Inferior parietal cortex (tissue), 1 donor: ENCODE data around the gene PKNOX1.
"Not testable (repeated sequence)": the region's sequence is repeated elsewhere in the genome, so short reads cannot be mapped to it uniquely, and the experiment has no call there.

Experiments used
- DNase-seq: peaks from one replicate; pipeline ENCODE4 v3.0.0-alpha.2; 2016; ENCODE audit errors: extremely low spot score

Gene PKNOX1, protein sequence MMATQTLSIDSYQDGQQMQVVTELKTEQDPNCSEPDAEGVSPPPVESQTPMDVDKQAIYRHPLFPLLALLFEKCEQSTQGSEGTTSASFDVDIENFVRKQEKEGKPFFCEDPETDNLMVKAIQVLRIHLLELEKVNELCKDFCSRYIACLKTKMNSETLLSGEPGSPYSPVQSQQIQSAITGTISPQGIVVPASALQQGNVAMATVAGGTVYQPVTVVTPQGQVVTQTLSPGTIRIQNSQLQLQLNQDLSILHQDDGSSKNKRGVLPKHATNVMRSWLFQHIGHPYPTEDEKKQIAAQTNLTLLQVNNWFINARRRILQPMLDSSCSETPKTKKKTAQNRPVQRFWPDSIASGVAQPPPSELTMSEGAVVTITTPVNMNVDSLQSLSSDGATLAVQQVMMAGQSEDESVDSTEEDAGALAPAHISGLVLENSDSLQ

DNA sequence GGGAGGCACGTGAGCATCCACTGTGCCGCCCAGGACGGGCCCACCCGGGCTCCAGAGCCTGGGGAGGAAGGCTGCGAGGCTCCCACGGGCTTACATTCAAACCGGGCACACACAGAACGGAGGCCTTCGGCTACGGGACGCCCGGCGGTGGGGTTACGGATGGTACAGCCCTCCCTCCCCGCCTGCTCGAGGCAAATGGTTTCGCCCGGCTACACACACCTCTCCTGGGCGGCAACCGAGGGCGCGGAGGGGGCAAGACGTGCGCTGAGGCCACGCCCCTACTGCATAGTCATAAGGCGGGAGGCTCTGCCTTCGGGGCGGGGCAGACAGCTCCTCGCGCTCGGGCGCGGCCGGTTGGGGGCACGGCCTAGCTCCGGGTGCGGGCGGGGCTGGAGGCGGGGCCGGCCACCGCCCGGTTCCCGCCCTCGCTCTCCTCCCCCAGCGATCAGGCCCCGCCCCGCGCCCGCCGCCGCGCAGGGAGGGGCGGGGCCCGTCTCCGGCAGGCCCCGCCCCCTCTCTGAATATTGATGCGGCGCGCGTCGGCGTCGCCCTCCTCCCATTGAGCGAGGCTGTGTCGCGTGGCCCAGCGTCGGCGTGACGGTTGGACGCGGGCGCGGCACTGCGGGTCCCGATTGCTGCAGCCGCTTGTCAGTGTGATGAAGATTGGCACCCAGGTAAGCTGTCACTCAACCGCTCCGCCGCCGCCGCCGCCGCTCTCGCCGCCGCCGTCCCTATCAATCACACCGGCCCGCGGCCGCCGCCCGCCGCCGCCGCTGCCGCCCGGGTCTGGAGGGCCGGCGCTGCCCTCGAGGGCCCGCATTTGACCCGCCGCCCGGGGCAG is at the start of gene PKNOX1:
TSS of gene PKNOX1 (plus strand) at position 572 of the 841 bp plus-strand sequence. CDS start 29,820 bp downstream, outside the sequence.
- DNase-seq: peak; percentile 96

GRCh38 chr21:42925114-42925926 is 49.0 kb upstream of the PKNOX1 start, which contains the start of gene ERVH48-1:
Gene ERVH48-1, minus strand, starts transcription at chr21:42925630. Its CDS starts 6,624 bp downstream, at chr21:42919006.
- DNase-seq: no peak

- DNase-seq: peak; percentile 31
Observed at GRCh38 chr21:42927474-42928200, 46.7 kb upstream of the PKNOX1 start.

DNA sequence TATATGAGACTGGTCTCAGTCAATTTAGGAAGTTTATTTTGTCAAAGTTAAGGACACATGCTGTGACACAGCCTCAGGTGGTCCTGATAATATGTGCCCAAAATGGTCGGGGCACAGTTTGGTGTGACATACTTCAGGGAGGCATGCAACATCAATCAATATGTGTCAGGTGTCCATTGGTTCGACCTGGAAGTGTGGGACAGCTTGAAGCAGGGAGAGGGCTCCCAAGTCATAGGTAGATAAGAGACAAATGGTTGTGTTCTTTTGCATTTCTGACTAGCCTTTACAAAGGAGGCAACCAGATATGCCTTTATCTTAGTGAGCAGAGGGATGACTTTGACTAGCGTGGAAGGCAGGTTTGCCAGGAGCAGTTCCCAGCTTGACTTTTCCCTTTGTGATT is 44.4 kb upstream of the PKNOX1 start:
- DNase-seq: no peak

- no peak for DNase-seq
Observed at GRCh38 chr21:42931560-42932235, 42.7 kb upstream of the PKNOX1 start.

GRCh38 chr21:42932378-42933136 is 41.8 kb upstream of the PKNOX1 start:
- DNase-seq: not testable (repeated sequence)

- DNase-seq: not testable (repeated sequence)
Observed at GRCh38 chr21:42933137-42933970, 41.0 kb upstream of the PKNOX1 start.

DNA sequence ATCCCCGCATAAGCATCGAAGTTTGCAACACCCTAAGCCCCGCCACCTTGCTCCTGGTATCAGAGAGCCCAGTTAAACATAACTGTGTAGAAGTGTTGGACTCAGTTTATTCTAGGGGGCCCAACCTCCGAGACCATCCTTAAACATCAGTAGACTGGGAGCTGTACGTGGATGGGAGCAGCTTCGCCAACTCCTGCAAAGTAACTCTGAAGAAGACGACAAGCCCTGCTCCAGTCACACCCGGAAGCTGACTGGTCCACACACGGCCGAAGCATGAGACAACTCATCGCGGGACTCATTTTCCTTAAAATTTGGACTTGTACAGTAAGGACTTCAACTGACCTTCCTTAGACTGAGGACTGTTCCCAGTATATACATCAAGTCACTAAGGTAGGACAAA is 40.4 kb upstream of the PKNOX1 start:
- not testable (repeated sequence) for DNase-seq

DNA sequence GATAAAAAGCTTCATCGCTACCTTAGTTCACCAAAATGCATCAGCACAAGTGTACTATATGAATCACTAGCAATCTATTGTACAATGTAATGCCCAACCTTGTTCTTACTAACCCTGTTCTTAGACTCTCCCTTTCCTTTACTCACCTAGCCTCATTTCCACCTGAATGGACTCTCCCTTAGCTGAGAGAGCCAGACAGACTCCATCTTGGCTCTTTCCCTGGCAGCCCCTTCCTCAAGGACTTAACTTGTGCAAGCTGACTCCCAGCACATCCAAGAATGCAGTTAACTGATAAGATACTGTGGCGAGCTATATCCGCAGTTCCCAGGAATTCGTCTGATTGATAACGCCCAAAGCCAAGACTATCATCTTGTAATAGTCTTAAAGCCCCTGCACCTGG is 38.0 kb upstream of the PKNOX1 start:
- DNase-seq: not testable (repeated sequence)

GRCh38 chr21:42937034-42937940 is 37.1 kb upstream of the PKNOX1 start:
- not testable (repeated sequence) for DNase-seq

DNA sequence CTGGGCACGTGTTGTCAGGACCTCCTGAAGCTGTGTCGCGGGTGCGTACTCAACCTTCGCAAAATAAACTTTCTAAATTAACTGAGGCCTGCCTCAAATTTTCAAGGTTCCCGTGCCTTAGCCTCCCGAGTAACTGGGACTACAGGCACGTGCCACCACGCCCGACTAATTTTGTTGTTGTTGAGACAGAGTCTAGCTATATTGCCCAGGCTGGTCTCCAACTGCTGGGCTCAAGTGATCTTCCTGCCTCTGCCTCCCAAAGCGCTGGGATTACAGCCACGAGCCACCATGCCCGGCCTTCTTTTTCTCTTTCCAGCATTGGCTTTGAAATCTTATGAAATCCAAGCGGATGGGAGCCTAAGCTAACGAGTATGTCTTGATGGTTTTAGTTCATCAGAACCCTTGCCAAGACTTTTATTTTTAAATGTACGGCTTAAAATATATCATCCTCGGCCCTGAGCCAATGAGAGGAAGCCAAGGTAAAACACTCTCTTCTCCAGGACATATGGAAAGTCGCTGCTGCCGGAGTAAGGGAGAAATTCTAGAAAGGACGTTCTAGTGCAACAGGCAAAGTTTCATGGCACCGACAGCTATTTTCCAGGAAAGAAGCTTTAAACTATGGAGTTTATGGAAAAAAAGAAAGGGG is 36.3 kb upstream of the PKNOX1 start:
- peak; percentile 69 for DNase-seq

DNA sequence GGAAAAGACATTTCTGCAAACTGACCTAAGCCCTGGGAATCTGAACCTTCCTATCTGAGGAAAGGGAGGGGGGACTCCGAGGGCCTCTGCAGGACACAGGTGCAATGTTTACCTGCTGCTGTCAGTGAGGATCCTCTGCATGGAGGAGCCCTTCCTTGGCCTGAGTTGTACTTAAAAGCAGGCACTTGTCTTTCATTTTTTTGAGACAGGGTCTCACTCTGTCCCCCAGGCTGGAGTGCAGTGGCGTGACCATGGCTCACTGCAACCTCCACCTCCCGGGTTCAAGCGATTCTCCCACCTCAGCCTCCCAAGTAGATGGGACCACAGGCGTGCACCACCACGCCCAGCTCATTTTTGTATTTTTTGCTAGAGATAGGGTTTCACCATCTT is 35.8 kb upstream of the PKNOX1 start:
- DNase-seq: not testable (repeated sequence)

GRCh38 chr21:42939582-42940413 is 34.6 kb upstream of the PKNOX1 start:
- DNase-seq: peak; percentile 89

DNA sequence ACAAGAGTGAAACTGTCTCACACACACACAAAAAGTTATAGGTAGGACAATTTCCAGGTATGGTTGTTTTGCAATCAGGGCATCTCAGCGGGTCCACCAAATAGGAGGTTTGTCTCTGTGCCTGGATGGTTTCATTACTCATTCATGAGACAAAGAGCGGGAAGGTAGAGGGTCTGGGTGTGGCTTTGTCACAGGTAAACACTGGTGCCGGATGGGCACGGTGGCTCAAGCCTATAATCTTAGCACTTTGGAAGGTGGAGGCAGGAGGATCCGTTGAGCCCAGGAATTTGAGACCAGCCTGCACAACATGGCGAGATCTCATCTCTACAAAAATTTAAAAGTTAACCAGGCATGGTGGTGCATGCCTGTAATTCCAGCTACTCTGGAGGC is 32.7 kb upstream of the PKNOX1 start:
- DNase-seq: no peak

- DNase-seq: no peak
Observed at GRCh38 chr21:42942244-42942643, 32.1 kb upstream of the PKNOX1 start.

DNA sequence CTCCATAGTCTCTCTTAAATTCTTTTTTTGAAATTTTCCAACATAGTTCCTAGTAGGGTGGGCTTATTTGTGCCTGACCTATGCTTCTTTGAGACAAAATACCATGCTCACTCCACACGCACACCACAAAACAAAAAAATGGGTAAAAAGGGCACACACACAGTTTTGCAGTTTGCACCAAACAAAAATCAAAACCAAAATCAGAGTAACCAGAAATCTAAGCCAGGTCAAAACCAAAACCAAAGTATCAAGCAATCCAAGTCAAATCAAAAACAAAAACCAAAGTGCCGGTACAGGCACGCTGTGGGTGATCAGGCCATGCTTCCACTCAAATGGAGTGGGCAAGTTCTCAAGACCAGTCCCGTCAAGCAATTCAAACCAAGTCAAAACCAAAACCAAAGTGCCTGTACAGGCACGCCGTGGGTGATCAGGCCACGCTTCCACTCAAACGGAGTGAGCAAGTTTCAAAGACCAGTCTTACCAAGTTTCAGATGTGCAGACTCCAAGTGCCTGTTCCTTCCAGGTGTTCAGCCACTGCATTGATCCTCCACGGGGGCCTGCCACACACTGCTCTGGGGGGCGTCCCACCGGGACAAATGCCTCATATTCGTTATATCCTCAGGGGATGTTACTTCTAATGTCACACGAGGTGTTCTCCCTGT is 25.1 kb upstream of the PKNOX1 start:
- not testable (repeated sequence) for DNase-seq
